Fibroblast of mammary gland (primary cell): Measurements from ENCODE around the gene TECTB.
A peak's percentile ranks its signal among the peaks of the same experiment; 100 is the strongest.

Experiments
- DNase-seq: peaks from one replicate; pipeline ENCODE4 v3.0.0-alpha.2; 2010; ENCODE audit warnings: low read depth
- H3K4me3 ChIP-seq: 2 replicates; pipeline ENCODE4 v1.5.1; 2011; ENCODE audit warnings: low read depth, mild to moderate bottlenecking, low read length, moderate library complexity; ENCODE audit not compliant: control insufficient read depth
- CTCF ChIP-seq: conservative IDR thresholded peaks from 2 replicates; pipeline ENCODE4 v1.5.1; 2011; ENCODE audit warnings: low read depth, low read length, inconsistent platforms; ENCODE audit not compliant: control insufficient read depth, insufficient read depth

TECTB gene

GRCh38 chr10:112265745-112266144, 17.5 kb upstream of the TECTB start:
- no peak for DNase-seq
- H3K4me3 ChIP-seq: no peak overlapping the region
- no peak for TF ChIP-seq CTCF

GRCh38 chr10:112269266-112269665, 13.9 kb upstream of the TECTB start:
- H3K4me3 ChIP-seq: no peak overlapping the region
- TF ChIP-seq CTCF: no peak
- peak; percentile 56 for DNase-seq

- no peak for TF ChIP-seq CTCF
- no peak overlapping the region for H3K4me3 ChIP-seq
- peak; percentile 86 for DNase-seq
These were observed 11.2 kb upstream of the TECTB start for GRCh38 chr10:112271982-112272381.

GRCh38 chr10:112274831-112275230, 8.4 kb upstream of the TECTB start:
- TF ChIP-seq CTCF: no peak
- DNase-seq: no peak
- no peak overlapping the region for H3K4me3 ChIP-seq

GRCh38 chr10:112275512-112276245, 7.5 kb upstream of the TECTB start:
- no peak for TF ChIP-seq CTCF
- no peak overlapping the region for H3K4me3 ChIP-seq
- no peak for DNase-seq

GRCh38 chr10:112278871-112279270, 4.3 kb upstream of the TECTB start:
- no peak overlapping the region for H3K4me3 ChIP-seq
- no peak for DNase-seq
- no peak for TF ChIP-seq CTCF
